Activated CD4-positive, alpha-beta memory T cell treated with anti-CD3 and anti-CD28 coated beads for 36 hours (primary cell): ENCODE results near the gene ATG2A. TPM values are rescaled to one million over a fixed set of nuclear protein-coding genes. Genes with fewer than 3 reads are reported as not detected.

Experiments used
- CTCF ChIA-PET: fragments of 350-600 bp; sonication (Branson Sonifier 250); formaldehyde crosslinking; loops from one replicate; lab custom pipeline; 2021; ENCODE audit warnings: antibody characterized with exemption, inconsistent platforms; lab: Charles Lee
- POLR2A ChIA-PET: fragments of 350-600 bp; sonication (Branson Sonifier 250); formaldehyde crosslinking; loops from one replicate; lab custom pipeline; 2021; ENCODE audit warnings: antibody characterized with exemption; lab: Charles Lee
- DNase-seq: peaks from one replicate; pipeline ENCODE4 v3.0.0-alpha.2; 2020
- H3K27ac Mint-ChIP-seq: one replicate; pipeline ENCODE4 v1.8.0; 2021; ENCODE audit warnings: mixed read lengths
- H3K27me3 Mint-ChIP-seq: one replicate; pipeline ENCODE4 v1.8.0; 2021; ENCODE audit warnings: mixed read lengths
- H3K36me3 Mint-ChIP-seq: one replicate; pipeline ENCODE4 v1.8.0; 2021; ENCODE audit warnings: mixed read lengths
- H3K4me1 Mint-ChIP-seq: one replicate; pipeline ENCODE4 v1.8.0; 2021; ENCODE audit warnings: low read depth, mixed read lengths
- H3K4me3 Mint-ChIP-seq: one replicate; pipeline ENCODE4 v1.8.0; 2021; ENCODE audit warnings: mild to moderate bottlenecking, mixed read lengths
- H3K9me3 Mint-ChIP-seq: one replicate; pipeline ENCODE4 v1.8.0; 2021; ENCODE audit warnings: mixed read lengths
- intact Hi-C: fragments of 100-400 bp; cut with micrococcal nuclease; formaldehyde crosslinking; loops from one replicate; pipeline ENCODE4 v1.15.1; 2023
- total RNA-seq, 2 experiments: library from RNA; stranded (reverse); gene quantifications; one replicate each; pipeline ENCODE4 v1.2.3, GENCODE V29; 2021

Gene ATG2A
- total RNA-seq, 2 experiments from 2014 or later, result 20.2 to 20.5 TPM

DNA sequence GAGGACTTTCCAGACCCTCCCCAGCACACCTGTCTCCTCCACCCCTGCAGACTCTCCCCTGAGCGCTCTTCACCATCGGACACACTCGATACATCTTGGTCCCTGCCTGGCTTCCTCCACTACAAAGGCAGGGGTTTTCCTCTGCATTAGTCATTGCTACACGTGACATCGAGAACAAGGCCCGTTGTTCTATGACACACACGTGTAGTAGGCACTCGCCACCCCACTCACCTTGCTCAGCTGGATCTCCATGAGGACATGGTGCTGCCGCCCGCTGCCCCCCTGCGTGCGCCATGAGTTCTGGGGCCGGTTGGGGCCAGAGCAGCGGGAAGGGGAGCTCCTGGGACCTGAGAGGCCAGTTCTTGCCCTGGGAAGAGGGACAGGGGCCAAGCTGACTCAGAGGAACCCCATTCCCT, 16.7 kb downstream of the ATG2A start:
- intact Hi-C loops, result loop anchor here (2.0 kb wide), 1 partner anchor 17 kb away; the partner anchor contains the start of gene ATG2A
- Mint-ChIP-seq H3K27me3 (no peaks in the 10 kb centered on the region), H3K9me3 (no peaks in the 10 kb centered on the region), H3K4me3 (no peak overlapping the region), H3K36me3 (peaks cover 16% of the 10 kb centered on the region), H3K27ac (peak overlapping the region; percentile 82), H3K4me1 (peaks cover 23% of the 10 kb centered on the region)
- POLR2A ChIA-PET, result no interaction called here
- DNase-seq, result peak; percentile 85
- CTCF ChIA-PET, result interaction anchor here (0.9 to 29.7 kb wide), 4 partner anchors 13 to 182 kb away, joined by 3 to 1198 read pairs (median 4); partner anchors contain the start of genes ARL2 and CDC42BPG

DNA sequence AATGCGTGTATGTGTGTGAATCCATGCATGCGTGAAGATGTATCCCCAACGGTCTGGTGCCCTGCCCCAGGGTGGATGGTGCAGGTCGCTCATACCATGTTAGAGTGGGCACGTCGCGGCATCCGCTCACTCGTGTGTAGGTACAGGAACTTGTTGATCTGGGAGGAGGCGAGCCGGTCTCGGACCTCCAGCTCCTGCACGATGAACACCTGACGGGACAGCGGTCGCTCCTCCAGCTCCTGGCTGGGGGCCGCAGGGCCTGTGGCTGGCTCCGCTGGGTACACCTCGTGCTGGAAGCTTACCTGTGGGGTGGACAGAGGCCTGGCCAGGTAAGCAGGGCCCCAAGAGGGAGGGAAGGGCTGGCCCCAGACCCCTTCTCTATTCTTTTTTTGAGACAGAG, 18.5 kb downstream of the ATG2A start:
- CTCF ChIA-PET, result interaction anchor here (1.3 to 29.7 kb wide), 3 partner anchors 10 to 42 kb away, joined by 3 to 1198 read pairs (median 4); partner anchors contain the start of gene CDC42BPG
- peaks cover 17% of the 10 kb centered on the region for H3K36me3 Mint-ChIP-seq
- no peak overlapping the region for H3K27ac Mint-ChIP-seq
- no peaks in the 10 kb centered on the region for H3K27me3 Mint-ChIP-seq
- DNase-seq, result no peak
- H3K4me3 Mint-ChIP-seq, result no peak overlapping the region
- POLR2A ChIA-PET, result interaction anchor here (0.6 to 0.8 kb wide), 2 partner anchors 46 to 921 kb away, joined by 3 to 4 read pairs; no protein-coding TSS in a partner anchor
- no peaks in the 10 kb centered on the region for H3K9me3 Mint-ChIP-seq
- intact Hi-C loops, result no loop called here
- H3K4me1 Mint-ChIP-seq, result peaks cover 25% of the 10 kb centered on the region

DNA sequence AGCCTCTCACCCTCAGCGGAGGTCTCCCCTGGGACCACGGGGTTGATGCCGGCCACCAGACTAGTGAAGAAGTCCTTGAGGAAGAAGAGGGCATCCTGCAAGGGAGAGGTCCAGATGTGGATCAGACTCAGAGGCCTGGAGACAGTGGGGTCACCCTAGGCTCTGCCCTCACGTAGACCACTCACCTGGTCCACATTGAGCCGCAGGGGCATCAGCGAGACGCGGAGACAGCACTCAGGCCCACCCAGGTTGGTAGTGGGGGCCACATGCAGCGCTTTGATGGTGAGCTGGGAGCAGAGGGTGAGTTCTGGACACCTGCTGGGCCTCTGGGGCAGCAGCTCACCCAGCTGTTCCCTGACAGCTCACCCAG, 18.9 kb downstream of the ATG2A start:
- intact Hi-C loops, result no loop called here
- CTCF ChIA-PET, result interaction anchor here (1.3 to 29.7 kb wide), 4 partner anchors 10 to 116 kb away, joined by 3 to 1198 read pairs (median 4); partner anchors contain the start of genes ARL2 and CDC42BPG
- Mint-ChIP-seq H3K27me3 (no peaks in the 10 kb centered on the region), H3K27ac (no peak overlapping the region), H3K9me3 (no peaks in the 10 kb centered on the region), H3K4me1 (peaks cover 25% of the 10 kb centered on the region), H3K4me3 (no peak overlapping the region), H3K36me3 (peaks cover 17% of the 10 kb centered on the region)
- no peak for DNase-seq
- POLR2A ChIA-PET, result no interaction called here

GRCh38 chr11:64897381-64898075, 19.5 kb downstream of the ATG2A start:
- Mint-ChIP-seq H3K36me3 (peaks cover 17% of the 10 kb centered on the region), H3K27ac (no peak overlapping the region), H3K4me3 (no peak overlapping the region), H3K4me1 (peaks cover 25% of the 10 kb centered on the region), H3K27me3 (no peaks in the 10 kb centered on the region), H3K9me3 (no peaks in the 10 kb centered on the region)
- POLR2A ChIA-PET, result no interaction called here
- no peak for DNase-seq
- intact Hi-C loops, result no loop called here
- CTCF ChIA-PET, result interaction anchor here (1.3 to 29.7 kb wide), 4 partner anchors 9 to 117 kb away, joined by 3 to 1198 read pairs (median 4); partner anchors contain the start of genes ARL2 and CDC42BPG

GRCh38 chr11:64896448-64897022, 20.5 kb downstream of the ATG2A start:
- Mint-ChIP-seq H3K4me3 (no peak overlapping the region), H3K27ac (no peak overlapping the region), H3K27me3 (no peaks in the 10 kb centered on the region), H3K4me1 (peaks cover 22% of the 10 kb centered on the region), H3K36me3 (peaks cover 13% of the 10 kb centered on the region), H3K9me3 (no peaks in the 10 kb centered on the region)
- ChIA-PET CTCF (interaction anchor here (1.1 to 29.7 kb wide), 3 partner anchors 8 to 118 kb away, joined by 4 to 1198 read pairs (median 4); partner anchors contain the start of genes ARL2 and CDC42BPG), POLR2A (no interaction called here)
- intact Hi-C loops, result no loop called here
- DNase-seq, result no peak

DNA sequence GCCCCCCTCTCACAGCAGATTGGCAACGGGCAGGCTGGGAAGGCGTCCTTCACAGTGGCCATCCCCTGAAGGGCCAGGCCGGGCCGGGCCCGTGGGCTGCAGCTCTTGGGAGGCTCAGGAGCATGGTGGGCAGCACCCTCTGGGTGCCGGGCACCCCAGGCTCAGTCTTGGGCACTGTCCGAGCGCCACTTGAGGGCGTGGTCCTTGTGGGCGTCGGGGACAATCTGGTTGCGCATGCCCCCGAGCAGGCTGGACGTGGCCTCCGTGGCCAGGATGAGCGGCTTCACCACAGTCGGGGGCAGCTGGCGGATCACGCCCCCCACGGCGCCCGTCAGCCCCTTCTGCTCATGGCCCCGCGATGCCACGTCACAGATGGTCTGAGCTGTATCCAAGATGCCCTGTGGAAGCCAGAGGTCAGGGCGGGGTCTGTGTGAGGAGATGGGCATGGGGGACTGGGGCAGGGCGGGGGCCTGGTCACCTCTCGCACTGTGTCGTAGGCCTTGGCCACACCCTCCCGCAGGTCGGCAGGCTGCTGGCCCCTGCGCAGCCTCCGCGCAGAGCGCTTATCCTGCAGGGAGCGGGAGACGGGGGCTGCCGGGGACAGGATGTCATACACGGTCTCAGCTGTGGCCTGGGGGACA, 22.1 kb downstream of the ATG2A start:
- Mint-ChIP-seq H3K27me3 (no peaks in the 10 kb centered on the region), H3K4me3 (no peak overlapping the region), H3K36me3 (peaks cover 8% of the 10 kb centered on the region), H3K4me1 (peaks cover 8% of the 10 kb centered on the region), H3K9me3 (no peaks in the 10 kb centered on the region), H3K27ac (no peak overlapping the region)
- POLR2A ChIA-PET, result no interaction called here
- CTCF ChIA-PET, result interaction anchor here (1.3 to 29.7 kb wide), 3 partner anchors 14 to 38 kb away, joined by 4 to 1198 read pairs (median 5); partner anchors contain the start of genes CDC42BPG and EHD1
- intact Hi-C loops, result loop anchor here (1.0 kb wide), 1 partner anchor 48 kb away; no protein-coding TSS in a partner anchor
- DNase-seq, result no peak

DNA sequence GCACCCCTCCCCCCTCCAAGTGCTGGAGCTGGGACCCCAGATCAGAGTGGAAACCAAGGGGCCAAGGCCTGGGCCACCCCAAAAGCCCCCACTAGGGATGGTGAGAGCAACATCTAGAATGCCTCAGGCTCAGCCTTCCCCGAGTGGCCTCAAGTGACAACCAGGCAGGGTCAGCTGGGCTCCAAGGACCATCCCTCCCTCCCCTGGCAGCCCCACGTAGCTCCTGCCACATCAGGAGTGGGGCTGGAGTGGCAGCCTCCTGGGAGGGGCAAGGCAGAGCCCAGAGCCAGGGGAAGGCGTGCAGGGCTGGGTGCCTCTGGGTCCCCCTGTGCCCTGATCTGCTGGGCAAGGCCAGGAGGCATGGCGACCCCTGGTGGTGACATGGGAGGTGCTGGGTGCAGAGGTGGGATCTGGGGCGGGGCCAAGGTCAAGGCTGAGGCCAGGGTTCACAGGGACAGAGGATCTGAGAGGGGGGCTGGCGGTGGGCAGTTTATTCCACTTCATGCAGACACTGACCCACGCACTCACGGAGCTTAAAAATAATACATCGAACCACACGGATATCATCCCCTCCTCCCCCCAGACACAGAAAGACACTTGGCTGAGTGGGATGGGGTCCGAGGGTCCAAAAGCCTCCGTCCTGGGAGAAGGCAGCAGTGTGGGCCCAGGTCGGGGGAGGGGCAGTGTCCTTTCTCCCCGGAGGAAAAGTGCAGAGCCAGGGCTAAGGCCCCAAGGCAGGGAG, 22.8 kb downstream of the ATG2A start:
- H3K9me3 Mint-ChIP-seq, result no peaks in the 10 kb centered on the region
- H3K4me3 Mint-ChIP-seq, result no peak overlapping the region
- H3K4me1 Mint-ChIP-seq, result peaks cover 2% of the 10 kb centered on the region
- peaks cover 5% of the 10 kb centered on the region for H3K36me3 Mint-ChIP-seq
- H3K27ac Mint-ChIP-seq, result peak overlapping the region; percentile 46
- H3K27me3 Mint-ChIP-seq, result no peaks in the 10 kb centered on the region
- peak; percentile 94 for DNase-seq
- intact Hi-C loops, result loop anchor here (1.0 kb wide), 1 partner anchor 47 kb away; no protein-coding TSS in a partner anchor
- CTCF ChIA-PET, result interaction anchor here (0.8 to 29.7 kb wide), 13 partner anchors 9 to 241 kb away, joined by 3 to 1198 read pairs (median 4); partner anchors contain the start of genes CDC42BPG and EHD1
- POLR2A ChIA-PET, result interaction anchor here (0.9 to 1.3 kb wide), 4 partner anchors 10 to 46 kb away, joined by 3 to 4 read pairs (median 4); partner anchors contain the start of gene EHD1

DNA sequence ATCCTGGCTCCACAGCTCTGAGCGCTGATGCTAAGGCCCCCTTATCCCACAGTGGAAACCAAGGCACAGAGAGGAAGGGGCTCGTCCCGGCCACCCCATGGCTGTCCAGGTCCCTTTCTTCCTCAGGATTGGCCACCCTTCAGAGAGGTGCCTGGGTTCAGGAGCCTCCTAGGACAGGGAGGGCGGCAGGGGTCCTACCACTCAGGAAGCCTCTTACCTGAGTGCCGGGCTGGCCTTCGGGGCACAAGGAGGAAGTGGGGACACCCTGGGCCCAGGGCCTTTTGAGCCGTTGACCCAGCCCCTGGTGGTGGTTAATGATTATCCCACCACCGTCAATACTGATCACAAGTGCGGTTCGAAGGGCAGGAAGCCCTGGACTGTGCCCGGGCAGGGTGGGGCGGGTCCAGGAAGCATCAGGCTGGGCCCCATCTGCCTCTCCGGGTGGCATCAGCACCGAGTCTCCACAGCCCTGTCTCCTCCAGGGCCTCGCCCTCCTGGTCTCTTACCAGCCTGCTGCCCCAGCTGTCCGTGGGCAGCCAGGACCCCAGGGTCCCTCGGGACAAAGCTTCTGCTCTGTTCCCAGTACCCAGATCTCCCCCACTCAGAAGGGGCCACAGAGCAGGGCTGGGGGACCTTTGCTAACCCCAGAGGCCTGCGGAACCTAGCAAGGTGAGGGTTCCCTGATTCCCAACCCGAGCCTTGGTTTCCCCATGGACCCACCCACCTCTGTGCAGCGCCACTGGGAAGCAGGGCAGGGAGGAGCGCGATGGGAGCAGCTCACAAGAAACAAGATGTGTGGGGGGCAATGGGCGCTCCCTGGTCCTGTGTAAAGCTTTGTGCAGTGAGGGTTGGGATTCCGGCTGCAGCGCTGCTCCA, 23.6 kb downstream of the ATG2A start:
- DNase-seq, result no peak
- CTCF ChIA-PET, result interaction anchor here (0.8 to 29.7 kb wide), 14 partner anchors 8 to 242 kb away, joined by 3 to 1198 read pairs (median 4); partner anchors contain the start of genes CDC42BPG and EHD1
- intact Hi-C loops, result loop anchor here (1.0 kb wide), 1 partner anchor 46 kb away; no protein-coding TSS in a partner anchor
- H3K9me3 Mint-ChIP-seq, result no peaks in the 10 kb centered on the region
- POLR2A ChIA-PET, result interaction anchor here (0.9 to 1.3 kb wide), 4 partner anchors 9 to 45 kb away, joined by 3 to 4 read pairs (median 4); partner anchors contain the start of gene EHD1
- no peak overlapping the region for H3K4me3 Mint-ChIP-seq
- H3K27me3 Mint-ChIP-seq, result no peaks in the 10 kb centered on the region
- no peak overlapping the region for H3K27ac Mint-ChIP-seq
- H3K36me3 Mint-ChIP-seq, result peaks cover 4% of the 10 kb centered on the region
- H3K4me1 Mint-ChIP-seq, result peaks cover 4% of the 10 kb centered on the region

- Mint-ChIP-seq H3K4me1 (peaks cover 9% of the 10 kb centered on the region), H3K27me3 (no peaks in the 10 kb centered on the region), H3K27ac (no peak overlapping the region), H3K36me3 (peaks cover 2% of the 10 kb centered on the region), H3K4me3 (no peak overlapping the region), H3K9me3 (no peaks in the 10 kb centered on the region)
- ChIA-PET CTCF (interaction anchor here (1.4 to 29.7 kb wide), 2 partner anchors 36 to 105 kb away, joined by 3 to 1198 read pairs; partner anchors contain the start of gene CDC42BPG), POLR2A (no interaction called here)
- no peak for DNase-seq
- intact Hi-C loops, result no loop called here
Measured at GRCh38 chr11:64892838-64893193, 24.2 kb downstream of the ATG2A start.

DNA sequence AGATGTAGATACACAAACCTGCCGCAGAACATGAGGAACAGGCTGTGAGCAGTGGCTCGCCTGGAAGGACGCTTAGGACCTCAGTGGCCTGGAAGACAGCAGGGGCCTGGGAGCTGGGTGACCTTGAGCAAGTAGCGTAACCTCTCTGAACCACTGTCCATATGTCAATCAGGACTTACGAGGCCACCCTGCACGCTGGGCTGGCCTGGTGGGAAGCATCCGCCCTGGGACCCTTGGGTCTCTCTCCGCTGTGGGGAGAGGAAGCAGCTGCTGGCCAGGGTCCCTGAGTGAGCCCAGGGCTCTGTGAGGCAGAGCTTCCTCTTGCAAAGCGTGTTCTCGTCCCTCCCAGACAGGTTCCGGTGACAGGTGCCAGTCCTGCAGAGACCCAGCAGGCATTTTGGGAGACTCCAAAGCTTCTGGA, 24.6 kb downstream of the ATG2A start:
- H3K4me3 Mint-ChIP-seq, result no peak overlapping the region
- intact Hi-C loops, result no loop called here
- peaks cover 12% of the 10 kb centered on the region for H3K4me1 Mint-ChIP-seq
- no peak for DNase-seq
- CTCF ChIA-PET, result interaction anchor here (1.4 to 29.7 kb wide), 2 partner anchors 36 to 105 kb away, joined by 3 to 1198 read pairs; partner anchors contain the start of gene CDC42BPG
- H3K9me3 Mint-ChIP-seq, result no peaks in the 10 kb centered on the region
- POLR2A ChIA-PET, result no interaction called here
- H3K36me3 Mint-ChIP-seq, result peaks cover 2% of the 10 kb centered on the region
- no peaks in the 10 kb centered on the region for H3K27me3 Mint-ChIP-seq
- no peak overlapping the region for H3K27ac Mint-ChIP-seq
